HG03066 (cell line): ENCODE results near the gene RNASE9.
"Not testable (repeated sequence)": the region's sequence is repeated elsewhere in the genome, so short reads cannot be mapped to it uniquely, and the experiment has no call there.

ENCODE experiments used
- ATAC-seq: cut with Tn5 transposase; IDR thresholded peaks from one replicate; pipeline ENCODE4 v1.9.1; 2021; ENCODE audit warnings: low read depth; ENCODE audit not compliant: unreplicated experiment

RNASE9 gene

DNA sequence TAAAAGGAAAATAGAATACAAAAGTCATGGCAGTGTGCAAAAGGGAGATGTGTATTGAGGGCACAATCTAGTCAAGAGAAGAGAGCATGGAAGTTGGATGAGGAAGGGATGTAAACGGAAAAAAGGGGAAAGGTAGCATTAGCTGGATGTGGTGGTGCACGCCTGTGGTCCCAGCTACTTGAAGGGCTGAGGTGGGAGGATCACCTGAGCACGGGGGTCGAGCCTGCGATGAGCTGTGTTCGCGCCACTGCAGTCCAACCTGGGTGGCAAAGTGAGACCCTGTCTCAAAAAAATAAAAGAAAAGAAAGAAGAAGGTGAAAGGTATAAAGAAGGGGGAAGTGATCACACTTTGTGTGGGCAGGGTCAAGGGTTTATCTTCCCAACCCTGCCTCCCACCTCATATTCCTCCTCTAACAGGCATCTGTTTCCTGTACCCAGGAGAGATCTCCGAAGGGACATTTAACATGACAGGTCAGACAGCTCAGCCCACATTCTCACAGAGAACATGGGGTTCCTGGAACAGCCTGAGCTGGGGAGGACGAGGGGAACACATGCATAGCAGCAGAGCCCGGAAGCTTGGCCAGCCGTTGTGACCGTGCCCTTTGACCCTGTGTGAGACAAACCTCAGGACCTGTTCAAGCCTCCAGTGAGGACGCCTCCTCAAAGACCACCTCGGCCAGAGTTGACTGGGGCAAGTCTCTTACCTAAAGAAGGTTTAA is 18.1 kb upstream of the RNASE9 start:
- no peak for ATAC-seq

DNA sequence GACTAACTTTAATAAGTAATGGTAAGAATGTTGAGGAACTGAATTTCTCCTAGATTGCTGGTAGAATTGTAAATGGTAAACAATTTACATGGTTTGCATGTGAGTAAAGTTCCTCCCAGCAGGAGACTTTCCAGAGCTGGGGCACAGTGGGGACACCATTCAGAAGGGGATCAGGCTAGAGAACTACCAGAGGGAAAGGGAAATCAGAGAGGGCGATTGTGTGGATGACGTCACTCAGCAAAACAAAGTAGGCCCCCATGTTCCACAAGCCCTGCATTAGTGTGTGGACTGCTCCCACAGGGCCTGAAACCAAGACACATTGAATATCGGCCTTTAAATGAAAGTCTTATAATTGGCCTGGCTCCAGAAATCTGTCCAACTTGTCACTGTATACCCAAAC is 17.5 kb upstream of the RNASE9 start:
- ATAC-seq = no peak

GRCh38 chr14:20572382-20572990 is 11.6 kb upstream of the RNASE9 start:
- ATAC-seq = not testable (repeated sequence)

DNA sequence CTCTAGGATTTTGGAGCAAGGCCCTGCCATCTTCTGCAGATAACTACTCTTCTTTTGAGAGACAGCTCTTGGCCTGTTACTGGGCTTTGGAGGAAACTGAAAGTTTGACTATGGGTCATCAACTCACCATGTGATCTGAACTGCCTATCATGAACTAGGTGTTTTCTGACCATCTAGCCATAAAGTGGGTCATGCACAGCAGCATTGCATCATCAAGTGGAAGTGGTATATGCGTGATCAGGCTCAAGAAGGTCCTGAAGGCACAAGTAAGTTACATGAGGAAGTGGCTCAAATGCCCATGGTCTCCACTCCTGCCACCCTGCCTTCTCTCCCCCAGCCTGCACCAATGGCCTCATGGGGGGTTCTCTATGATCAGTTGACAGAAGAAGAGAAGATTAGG is 9.9 kb upstream of the RNASE9 start:
- ATAC-seq = not testable (repeated sequence)

DNA sequence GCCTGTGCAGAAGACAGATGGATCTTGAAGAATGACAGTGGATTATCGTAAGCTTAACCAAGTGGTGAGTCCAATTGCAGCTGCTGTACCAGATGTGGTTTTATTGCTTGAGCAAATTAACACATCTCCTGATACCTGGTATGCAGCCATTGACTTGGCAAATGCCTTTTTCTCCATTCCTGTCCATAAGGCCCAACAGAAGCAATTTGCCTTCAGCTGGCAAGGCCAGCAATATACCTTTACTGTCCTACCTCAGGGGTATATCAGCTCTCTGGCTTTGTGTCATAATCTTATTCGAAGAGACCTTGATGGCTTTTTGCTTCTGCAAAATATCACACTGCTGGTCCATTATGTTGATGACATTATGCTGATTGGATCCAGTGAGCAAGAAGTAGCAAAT is 9.0 kb upstream of the RNASE9 start:
- ATAC-seq = not testable (repeated sequence)

DNA sequence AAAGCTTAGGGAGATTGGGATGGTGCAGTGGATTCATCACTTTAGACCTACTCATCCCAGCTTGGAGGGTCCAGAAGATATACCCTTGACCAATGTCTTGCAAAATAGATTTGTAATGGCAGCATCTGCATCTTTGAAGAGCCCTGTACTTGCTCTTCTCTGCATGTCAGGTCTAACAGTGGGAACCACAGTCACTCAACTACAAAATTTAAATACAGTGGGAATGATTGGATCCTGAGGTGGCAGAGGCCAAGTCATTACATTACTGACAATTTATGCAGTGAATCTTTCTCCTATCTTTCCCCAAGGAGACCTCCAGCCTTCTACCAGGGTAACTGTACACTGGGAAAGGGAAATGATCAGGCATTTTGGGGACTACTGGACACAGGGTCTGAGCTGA is 8.2 kb upstream of the RNASE9 start:
- ATAC-seq = no peak

DNA sequence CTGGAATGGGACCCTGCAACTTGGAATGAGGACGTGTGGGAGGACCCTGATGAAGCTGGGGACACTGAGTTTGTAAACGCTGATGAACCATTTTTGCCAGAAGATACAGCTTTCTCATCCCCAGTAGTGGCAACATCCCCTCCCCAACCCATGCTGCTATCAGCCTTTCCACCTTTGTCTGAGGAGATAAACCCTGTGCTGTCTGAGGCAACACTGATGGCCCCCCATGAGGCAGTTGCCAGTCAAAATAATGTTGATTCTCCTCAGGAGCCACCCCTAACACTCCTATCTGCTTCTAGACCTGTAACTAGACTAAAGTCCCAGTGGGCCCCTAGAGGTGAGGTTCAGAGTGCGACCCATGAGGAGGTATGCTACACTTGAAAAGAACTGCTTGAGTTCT is 7.5 kb upstream of the RNASE9 start:
- ATAC-seq = no peak

- not testable (repeated sequence) for ATAC-seq
These were observed 6.4 kb upstream of the RNASE9 start for GRCh38 chr14:20567199-20567598.

DNA sequence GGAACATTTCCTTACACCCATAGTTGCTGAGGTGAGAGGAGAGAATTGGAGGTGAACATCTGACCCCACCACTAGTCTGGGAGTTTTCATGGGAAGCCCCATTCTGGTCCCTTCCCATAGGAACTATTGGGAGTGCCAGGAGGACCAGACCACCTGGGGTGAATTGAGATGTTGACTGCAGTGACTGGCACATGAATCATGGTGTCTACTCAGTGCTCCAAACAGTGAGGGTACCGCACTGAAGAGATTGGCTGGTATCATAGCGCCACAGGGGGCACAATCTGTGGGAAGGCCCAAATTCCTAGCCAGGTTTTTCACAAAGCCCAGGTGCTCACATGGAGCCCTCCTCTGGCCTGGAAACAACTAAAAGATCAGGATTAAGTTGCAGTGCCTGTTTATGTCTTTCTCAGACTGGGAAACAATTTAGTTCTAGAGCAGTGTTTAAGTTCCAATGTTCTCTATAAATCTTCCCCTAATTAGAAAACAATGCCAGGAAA is 3.7 kb upstream of the RNASE9 start:
- no peak for ATAC-seq

DNA sequence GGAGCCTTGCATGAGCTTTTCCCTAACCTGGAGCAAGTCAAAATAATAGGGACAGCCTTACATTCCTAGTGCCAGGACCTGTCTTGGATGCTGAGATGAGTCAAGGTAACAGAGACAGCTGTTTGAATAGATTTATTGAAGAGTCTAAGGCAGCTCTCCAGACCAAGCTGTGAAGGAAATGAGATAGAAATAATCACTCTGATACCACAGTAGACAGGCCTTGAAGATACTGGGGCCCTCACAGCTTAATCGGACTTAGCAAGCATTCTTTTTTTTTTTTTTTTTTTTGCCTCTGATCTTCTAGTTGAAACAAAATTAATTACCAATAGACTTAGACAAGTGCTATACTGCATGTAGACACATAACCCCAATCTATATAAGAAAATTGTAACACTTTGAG is 3.1 kb upstream of the RNASE9 start:
- ATAC-seq = no peak

- no peak for ATAC-seq
These were observed 1.4 kb downstream of the RNASE9 start for GRCh38 chr14:20559461-20559904.

DNA sequence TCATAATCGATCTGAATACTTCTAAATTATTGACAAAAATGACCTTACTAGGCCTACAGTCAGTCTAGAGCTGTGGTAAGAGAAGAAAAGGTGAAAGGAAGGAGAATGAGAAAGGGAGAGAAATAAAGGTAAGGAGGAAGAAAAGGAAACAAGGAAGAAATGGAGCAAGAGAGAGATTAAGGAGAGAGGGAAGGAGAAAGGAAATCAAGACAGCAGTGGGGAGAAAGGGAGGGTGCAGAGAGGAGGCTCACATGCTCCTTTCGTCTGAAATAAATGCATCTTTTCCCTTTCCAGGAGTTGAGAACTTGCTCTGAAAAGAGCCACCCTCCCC is 3.7 kb downstream of the RNASE9 start:
- ATAC-seq = no peak

DNA sequence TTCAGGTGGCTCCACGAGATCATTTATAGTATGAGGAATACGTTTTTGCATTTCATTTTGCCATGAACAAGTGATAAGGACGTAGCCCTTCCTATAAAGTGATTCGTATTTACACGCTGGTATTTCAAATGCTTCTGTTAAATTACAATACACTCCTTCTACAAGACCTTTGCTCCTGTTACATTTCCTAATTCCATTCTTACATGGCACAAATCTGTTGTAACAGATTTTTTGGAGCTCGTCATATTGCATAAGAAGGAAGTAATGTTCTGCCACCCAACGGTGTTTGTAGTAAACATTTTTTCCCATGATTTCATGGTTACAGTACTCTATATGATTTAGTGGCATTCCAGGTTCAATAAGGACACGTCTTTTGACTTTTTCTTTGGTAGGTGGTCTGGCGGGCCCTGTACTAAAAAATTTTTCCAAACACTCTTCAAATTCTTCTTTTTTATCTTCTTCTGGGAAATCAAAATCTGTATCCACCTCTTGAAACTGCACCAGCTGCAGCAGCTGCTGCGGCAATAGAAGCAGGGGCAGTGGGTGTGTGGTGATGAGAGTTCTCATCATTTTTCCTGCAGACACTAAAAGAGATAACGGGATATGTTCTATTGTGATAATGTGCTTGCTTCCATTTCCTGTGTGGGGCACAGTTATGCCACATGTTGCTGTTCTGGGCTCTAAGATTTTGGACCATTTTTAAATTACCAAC is 4.2 kb downstream of the RNASE9 start:
- ATAC-seq = no peak

- no peak for ATAC-seq
These were observed 5.0 kb downstream of the RNASE9 start for GRCh38 chr14:20555845-20556244.

DNA sequence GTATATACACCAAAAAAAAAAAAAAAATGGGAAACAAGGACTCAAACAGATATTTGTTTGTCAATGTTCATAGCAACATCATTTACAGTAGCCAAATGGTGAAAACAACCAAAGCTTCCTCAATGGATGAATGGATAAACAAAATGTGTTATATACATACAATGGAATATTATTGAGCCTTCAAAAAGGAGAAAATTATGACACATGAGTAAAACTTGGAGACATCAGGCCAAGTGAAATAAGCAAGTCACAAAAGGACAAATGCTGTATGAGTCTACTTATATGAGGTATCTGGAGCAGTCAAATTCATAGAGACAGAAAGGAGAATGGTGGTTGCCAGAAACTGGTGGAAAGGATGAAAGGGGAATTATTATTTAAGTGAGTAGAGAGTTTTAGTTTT is 7.8 kb downstream of the RNASE9 start:
- no peak for ATAC-seq

GRCh38 chr14:20551606-20552005 is 9.2 kb downstream of the RNASE9 start:
- no peak for ATAC-seq

DNA sequence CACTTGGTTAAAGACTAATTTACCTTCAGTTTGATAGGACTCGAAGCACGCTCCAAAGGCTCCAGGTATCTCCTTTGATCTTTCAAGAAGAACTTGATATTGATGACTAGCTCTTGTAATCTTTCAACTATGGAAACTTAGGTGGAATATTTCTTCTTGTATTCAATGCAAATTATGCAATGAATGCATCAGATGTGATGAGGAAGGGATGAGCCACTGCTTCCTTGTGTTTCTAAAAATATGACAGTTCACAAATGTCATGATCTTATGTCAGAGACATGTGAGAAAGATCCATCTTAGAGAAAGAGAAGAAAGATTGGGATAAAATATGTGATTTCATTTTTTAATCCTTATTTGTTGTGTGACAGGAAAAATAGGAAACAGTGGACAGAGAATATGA is 9.9 kb downstream of the RNASE9 start:
- no peak for ATAC-seq

DNA sequence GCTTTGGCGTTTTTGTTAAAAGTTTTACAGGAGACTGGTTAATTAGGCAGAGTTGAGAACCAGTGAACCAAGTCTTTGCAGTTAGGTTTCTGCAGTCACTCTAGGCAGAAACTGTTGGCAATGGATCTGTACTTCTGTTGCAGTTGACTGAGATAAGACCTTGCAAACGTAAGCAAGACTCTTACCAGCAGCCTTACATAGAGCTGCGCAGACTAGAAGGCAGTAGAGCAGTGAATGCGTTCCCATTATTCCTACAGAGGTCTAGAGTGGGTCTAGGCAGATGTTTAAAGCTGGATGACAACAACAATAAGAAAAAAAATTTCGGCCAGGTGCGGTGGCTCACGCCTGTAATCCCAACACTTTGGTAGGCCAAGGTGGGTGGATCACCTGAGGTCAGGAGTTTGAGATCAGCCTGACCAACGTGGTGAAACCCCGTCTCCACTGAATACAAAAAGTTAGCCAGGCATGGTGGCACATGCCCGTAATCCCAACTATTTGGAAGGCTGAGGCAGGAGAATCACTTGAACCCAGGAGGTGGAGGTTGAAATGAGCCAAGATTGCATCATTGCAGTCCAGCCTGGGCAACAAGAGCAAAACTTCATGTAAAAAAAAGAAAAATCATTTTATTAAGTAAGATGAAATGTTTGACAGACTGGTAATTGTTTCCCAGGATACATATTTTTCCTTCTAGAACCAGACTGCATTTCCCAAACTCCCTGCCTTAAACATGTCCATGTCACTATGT is 12.3 kb downstream of the RNASE9 start:
- no peak for ATAC-seq

GRCh38 chr14:20546877-20547276 is 14.0 kb downstream of the RNASE9 start:
- no peak for ATAC-seq

DNA sequence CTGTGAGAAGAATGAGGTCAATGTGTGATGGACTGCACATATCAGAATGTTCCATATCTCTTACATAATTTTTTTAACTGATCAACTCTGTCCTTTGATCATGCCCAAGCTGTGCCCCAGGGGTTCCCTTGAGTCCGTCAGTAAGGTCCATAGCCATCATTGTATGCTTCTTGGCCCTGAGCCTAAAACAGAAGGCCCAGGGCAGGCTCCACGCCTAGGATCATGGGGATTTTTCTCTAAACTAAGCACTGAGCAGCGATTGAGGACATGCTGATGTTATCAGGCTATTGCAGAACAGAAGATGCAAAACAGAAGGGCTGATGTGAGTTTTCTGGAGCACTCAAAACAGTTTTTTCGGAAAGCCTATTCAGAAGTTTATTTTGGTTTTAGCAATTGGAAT is 20.9 kb downstream of the RNASE9 start:
- ATAC-seq = no peak
